HG03520 (cell line): ENCODE results near the gene NT5C.

Experiments used
- ATAC-seq: cut with Tn5 transposase; IDR thresholded peaks from one replicate; pipeline ENCODE4 v1.9.1; 2021; ENCODE audit warnings: mild to moderate bottlenecking, moderate library complexity; ENCODE audit not compliant: unreplicated experiment

Gene NT5C

GRCh38 chr17:75118307-75118706 lies 13.2 kb downstream of the NT5C start:
- ATAC-seq, result no peak

GRCh38 chr17:75116737-75117136 lies 14.8 kb downstream of the NT5C start:
- no peak for ATAC-seq

DNA sequence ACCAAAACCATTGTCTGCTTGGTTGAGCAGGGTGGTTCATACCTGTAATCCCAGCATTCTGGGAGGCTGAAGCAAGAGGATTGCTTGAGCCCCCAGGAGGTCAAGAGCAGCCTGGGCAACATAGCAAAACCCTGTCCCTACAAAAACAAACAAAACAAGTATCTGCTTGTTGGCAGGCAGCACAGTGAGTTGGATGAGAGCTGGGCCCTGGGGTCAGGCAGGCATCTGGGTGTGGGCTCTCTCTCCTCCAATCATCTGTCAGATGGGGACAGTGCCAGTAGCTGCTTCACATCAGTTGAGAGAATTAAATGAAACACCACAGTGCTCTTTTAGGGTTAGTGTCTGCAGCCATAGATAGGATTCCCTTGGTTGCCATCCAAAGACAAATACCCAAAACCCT lies 16.0 kb downstream of the NT5C start:
- ATAC-seq, result no peak

DNA sequence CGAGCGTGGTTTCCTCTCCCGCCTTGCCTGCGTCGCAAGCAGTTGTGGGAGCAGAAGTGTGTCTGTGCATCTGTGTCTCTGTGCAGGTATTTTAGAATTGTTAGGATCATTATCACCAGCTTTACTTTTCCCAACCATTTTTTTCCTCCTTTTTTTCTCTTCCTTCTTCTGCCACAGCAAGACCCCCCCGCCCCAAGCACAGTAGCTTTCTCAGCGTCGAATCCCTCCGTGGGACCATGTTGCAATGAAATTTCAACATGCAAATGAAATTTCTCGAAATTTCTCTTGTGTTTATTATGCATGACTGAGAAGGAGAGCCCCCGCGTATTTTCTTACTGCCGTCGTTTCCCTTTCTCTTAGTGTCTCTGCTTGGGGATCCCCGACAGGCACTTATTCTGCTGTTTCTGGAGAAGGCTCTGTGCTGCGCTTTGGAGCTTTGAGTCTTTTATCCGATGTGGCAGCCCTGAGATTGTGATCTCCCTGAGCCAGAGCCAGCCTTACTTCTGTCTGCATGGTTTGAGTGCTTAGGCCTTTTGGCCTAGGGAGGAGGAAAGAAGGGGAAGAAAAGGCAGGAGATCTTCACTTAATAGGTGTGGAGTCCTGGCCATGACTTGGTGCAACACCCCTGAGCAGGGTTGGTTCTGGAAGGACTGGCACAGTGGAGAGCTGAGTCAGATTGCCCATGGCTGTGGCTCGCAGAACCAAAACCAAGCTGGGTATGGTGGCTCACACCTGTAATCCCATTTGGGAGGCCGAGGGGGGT lies 16.8 kb downstream of the NT5C start:
- ATAC-seq, result no peak

DNA sequence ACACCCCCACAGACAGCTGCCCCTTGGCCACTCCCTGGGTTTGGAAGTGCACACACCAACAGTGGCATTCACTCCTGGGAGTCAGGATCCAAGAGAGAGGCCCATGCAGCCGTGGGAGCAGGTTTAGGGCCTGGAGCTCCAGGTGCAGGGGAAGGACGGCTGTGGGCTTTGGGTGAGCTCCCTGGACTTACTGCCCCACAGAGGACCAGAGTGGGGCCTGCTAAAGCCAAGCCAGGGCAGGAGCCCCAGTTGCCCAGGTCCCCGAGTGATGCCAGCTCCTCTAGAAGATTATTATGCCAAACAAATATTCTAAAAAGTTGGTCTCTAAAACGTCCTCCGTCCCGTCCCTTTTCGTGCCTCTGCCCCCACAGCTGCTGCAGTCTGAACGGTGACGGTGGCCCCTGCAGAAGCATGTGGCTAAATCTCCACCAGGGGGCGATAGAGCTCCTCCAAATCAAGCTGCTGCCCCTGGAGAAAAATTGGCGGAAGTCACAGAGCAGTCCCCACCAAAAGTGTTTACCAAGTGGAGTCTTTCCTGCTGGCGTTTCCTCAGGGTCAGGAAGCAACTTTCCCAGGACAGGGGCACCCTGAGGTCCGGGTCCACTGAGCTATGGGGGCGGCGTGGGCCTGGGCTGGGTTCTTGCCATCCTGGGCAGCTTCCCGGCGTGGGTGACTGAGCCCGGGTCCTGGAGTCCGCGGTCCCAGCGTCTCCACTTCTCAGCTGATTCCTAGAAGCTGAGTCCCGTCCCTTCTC lies 17.6 kb downstream of the NT5C start:
- no peak for ATAC-seq

- ATAC-seq, result no peak
Measured at GRCh38 chr17:75111777-75112335, 19.7 kb downstream of the NT5C start.

DNA sequence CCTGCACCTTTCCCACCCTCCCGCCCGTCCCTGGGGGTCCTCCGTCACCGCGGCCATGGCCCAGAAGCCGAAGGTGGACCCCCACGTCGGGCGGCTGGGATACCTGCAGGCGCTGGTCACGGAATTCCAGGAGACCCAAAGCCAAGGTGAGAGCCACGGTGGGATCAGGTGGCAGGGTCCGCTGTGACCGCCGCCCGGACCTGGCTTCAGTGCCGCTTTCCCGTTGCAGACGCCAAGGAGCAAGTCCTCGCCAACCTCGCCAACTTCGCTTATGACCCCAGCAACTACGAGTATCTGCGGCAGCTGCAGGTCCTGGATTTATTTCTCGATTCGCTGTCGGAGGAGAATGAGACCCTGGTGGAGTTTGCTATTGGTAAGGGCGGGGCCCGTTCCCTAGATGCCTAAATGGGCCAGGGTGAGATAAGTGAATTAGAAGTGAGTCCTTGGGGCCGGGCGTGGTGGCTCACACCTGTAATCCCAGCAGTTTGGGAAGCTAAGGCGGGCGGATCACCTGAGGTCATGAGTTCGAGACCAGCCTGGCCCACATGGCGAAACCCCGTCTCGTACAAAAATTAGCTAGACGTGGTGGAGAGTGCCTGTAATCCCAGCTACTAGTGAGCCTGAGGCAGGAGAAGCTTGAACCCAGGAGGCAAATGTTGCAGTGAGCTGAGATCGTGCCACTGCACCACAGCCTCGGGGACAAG lies 21.2 kb downstream of the NT5C start:
- ATAC-seq, result no peak

DNA sequence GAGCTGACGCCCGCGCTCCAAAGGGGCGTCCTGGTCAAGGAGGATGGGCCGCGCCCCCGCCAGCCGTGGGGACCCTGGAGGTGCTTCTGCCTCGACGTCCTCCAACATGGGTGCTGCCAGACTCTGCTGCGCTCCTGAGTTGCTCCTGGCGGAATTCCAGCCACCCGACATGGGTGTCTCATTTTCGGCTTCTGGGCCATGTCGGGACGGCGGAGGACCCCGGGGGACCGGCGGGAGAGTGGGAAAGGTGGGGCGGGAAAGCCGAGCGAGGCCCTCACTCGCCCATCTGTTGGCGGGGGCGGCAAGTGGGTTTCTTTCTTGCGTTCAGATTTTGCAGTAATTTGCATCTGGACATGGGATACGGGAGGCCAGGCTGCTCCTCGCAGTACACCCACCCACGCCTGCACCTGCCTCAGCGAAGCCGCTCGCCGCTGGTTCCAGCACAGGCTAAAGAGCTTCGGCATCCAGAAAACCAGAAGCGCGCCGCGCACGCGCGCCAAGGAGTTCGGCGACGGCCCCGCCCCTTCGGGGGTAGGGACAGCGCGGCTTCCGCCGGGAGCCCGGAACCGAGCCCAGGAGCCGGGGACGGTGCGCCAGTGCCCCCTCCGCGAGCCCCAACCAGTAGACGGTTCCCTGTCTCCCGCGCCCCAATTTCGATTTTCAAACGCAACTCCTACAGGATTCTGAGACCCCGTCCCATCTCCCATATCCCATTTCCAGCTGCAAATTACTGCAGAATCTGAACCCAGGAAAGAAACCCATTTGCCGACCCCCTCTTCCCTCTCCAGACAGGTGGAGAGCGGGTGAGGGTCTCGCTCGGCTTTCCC lies 21.9 kb downstream of the NT5C start, which contains the start of gene ARMC7:
ARMC7 (plus strand) TSS at position 563 of the 827 bp plus-strand sequence. CDS start 320 bp downstream, outside the sequence.
- peak; percentile 65 for ATAC-seq

DNA sequence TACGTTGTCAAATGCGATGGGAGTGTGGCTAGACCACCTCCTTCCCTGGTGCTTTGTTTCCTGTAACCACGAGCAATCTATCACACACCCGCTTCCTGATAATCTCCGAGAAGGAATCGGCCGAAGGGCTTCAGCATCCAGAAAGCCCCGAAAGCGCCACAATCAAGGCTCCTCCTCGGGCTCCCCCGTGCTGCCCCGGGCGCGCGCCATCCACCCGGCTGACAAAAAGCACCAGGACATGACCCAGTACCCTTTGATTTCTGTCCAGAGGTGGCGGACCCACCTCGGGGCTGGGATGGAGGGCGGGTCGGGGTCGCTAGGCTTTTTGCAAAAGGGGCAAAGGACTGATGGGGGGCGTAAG lies 22.5 kb downstream of the NT5C start:
- ATAC-seq, result no peak

DNA sequence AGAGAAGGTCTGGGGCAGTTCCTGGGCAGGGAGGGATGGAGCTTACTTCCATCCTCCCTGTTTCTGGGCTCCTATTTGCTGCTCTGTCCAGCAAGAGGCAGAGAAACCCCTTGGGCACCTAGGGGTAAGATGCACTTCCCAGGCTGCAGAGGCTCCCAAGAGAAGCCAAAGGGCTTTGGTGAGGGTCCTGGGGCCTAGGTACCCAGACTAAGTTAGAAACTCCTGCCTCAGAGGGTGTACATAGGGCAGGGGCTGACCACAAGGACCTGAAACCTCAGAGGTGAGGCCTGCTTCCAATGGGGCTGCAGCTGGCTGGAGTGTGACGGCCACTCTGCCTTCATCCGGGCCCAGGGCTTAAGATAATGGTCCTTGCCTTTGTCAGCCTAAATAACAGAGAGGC lies 23.3 kb downstream of the NT5C start:
- no peak for ATAC-seq

DNA sequence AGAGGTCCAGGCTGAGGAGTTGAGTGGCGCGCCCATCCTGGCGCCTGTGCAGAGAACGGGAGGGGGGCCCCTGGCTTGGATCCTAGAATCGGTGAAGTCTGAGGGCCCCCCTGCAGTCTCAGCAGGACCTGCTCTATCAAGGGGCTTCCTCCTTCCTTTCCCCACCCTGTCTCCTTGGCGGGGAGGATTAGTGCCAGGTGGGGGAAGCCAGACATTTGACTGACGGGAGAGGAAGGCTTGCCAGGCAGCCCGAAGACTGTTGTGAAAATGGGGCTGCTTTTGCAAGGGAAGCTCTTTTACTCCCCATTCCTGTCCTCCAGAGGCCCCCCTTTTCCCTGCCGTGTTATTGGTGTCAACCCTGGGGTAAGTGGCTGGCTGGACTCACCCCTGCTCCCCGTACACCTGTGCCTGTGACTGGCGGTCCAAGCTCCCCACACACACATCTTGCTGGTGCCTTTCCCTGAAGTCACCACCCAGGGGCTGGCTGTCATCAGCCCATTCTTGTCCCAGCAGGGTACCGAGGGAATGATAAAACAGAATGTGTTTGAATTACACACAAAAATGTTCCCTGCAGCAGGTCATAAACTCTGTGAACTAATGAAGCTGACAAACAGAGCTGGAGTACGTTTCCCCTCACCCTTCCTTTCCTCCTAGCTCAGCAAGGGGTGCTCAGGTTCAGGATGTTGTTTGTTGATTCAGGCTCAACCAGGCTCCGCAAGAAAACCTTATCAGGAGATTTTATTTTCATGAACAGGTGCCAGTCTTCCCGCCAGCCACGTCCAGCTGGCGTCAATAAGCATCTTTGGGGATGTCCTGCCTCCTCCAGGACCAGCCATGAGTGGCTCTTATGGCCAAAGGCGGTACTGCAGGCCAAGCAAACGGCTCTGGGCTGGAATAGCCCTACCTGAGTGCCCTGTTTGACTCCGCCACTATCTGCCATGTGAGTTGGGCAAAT lies 26.1 kb downstream of the NT5C start:
- no peak for ATAC-seq

GRCh38 chr17:75103601-75104554 lies 27.7 kb downstream of the NT5C start:
- ATAC-seq, result no peak

GRCh38 chr17:75102385-75102821 lies 29.1 kb downstream of the NT5C start:
- no peak for ATAC-seq

GRCh38 chr17:75099881-75100595 lies 31.5 kb downstream of the NT5C start:
- no peak for ATAC-seq

DNA sequence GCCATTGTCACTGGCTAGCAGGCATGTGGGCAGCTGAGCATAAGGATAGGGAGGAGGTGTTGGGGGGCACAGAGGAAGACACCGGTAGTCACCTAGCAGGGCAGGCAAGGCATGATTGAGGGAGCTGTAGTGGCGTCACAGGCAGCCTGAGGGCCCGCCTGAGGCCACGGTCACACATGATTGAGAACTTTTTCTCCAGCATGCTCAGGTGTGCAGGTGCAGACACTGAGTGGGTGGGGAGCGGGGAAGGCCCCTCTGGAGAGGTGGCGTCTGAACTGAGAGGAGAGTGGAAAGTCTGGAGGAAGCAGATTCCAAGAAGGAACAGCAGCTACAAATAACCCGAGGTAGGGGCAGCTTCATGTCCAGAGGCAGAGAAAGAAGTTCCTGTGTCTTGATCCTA lies 32.7 kb downstream of the NT5C start:
- ATAC-seq, result no peak

DNA sequence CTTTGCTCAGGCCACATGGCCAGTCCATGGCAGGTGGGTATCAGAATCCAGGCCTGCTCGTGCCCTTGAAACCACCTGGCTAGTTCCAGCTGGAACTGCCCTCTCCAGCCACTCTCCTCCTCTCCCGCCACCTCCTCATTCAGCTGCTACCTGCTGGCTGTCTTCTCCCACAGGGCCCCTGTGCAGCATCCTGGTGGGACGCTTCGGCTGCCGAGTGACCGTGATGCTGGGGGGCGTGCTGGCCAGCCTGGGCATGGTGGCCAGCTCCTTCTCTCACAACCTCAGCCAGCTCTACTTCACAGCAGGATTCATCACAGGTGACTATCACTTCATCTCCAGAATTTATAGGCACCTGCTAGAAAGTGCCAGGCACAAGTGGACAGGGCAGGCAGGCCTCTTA lies 33.7 kb downstream of the NT5C start:
- ATAC-seq, result no peak

DNA sequence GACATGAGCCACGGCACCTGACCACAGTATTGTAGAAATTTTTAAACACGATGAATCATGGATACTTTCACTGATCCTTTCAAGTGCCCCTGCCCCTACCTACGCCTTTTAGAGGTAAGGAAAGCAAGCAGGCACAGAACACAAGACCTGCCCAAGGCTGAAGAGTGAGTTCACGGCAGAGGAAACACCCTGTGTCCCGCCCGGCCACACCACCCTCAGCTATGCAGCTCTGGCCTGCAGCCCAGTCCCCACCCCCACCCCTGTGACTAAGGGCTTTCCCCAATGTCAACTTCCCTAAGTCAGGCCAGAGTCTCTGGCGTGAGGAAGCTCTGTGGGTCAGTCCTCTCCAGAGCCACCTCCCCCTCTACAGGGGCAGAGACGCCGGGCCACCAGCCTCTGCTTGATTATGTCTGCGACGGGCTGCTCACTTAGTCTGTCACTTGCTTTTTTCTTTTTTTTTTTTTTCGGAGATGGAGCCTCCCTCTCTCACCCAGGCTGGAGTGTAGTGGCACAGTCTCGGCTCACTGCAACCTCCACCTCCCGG lies 35.4 kb downstream of the NT5C start:
- no peak for ATAC-seq
